H9 (cell line): Measurements from ENCODE around the gene PRELID2. TPM values are rescaled to one million over a fixed set of nuclear protein-coding genes. Genes with fewer than 3 reads are reported as not detected.

Source experiments
- DNase-seq: peaks from one replicate; pipeline ENCODE4 v3.0.0-alpha.2; 2017
- H2AFZ ChIP-seq: one replicate; pipeline ENCODE4 v1.6.1; 2013; ENCODE audit warnings: mild to moderate bottlenecking, low read length, control low read depth, moderate library complexity
- H2AK5ac ChIP-seq: 2 replicates; pipeline ENCODE4 v1.6.1; 2013; ENCODE audit warnings: low read length, control low read depth, mixed read lengths; ENCODE audit not compliant: insufficient read length
- H2BK120ac ChIP-seq: one replicate; pipeline ENCODE4 v1.6.1; 2013; ENCODE audit warnings: low read depth, mild to moderate bottlenecking, low read length, control low read depth, inconsistent platforms; ENCODE audit not compliant: poor library complexity, severe bottlenecking
- H2BK12ac ChIP-seq: 2 replicates; pipeline ENCODE4 v1.6.1; 2013; ENCODE audit warnings: low read length, control low read depth, mixed read lengths, low read depth; ENCODE audit not compliant: insufficient read length
- H2BK15ac ChIP-seq: 2 replicates; pipeline ENCODE4 v1.6.1; 2013; ENCODE audit warnings: low read depth, low read length, control low read depth
- H2BK20ac ChIP-seq: one replicate; pipeline ENCODE4 v1.6.1; 2013; ENCODE audit warnings: low read depth, mild to moderate bottlenecking, low read length, control low read depth, inconsistent platforms; ENCODE audit not compliant: poor library complexity, severe bottlenecking
- H2BK5ac ChIP-seq: 2 replicates; pipeline ENCODE4 v1.6.1; 2013; ENCODE audit warnings: low read length, control low read depth, mixed read lengths; ENCODE audit not compliant: insufficient read length
- H3K14ac ChIP-seq: 2 replicates; pipeline ENCODE4 v1.6.1; 2013; ENCODE audit warnings: low read length, control low read depth; ENCODE audit not compliant: insufficient read depth
- H3K18ac ChIP-seq: 2 replicates; pipeline ENCODE4 v1.6.1; 2013; ENCODE audit warnings: low read depth, mild to moderate bottlenecking, mixed read lengths, low read length, control low read depth; ENCODE audit not compliant: insufficient read length
- H3K23ac ChIP-seq: 2 replicates; pipeline ENCODE4 v1.6.1; 2013; ENCODE audit warnings: low read length, control low read depth, mixed read lengths, low read depth; ENCODE audit not compliant: insufficient read length
- H3K23me2 ChIP-seq: 2 replicates; pipeline ENCODE4 v1.6.1; 2013; ENCODE audit warnings: low read depth, mild to moderate bottlenecking, mixed read lengths, low read length, control low read depth; ENCODE audit not compliant: insufficient read length, poor library complexity, severe bottlenecking
- H3K27ac ChIP-seq: 2 replicates; pipeline ENCODE4 v1.5.1; 2013; ENCODE audit warnings: low read length, control low read depth, mixed read lengths, low read depth; ENCODE audit not compliant: insufficient read length
- H3K27me3 ChIP-seq: 2 replicates; pipeline ENCODE4 v1.6.1; 2013; ENCODE audit warnings: low read length, control low read depth, inconsistent platforms; ENCODE audit not compliant: insufficient read depth
- H3K4ac ChIP-seq: 2 replicates; pipeline ENCODE4 v1.6.1; 2013; ENCODE audit warnings: low read depth, mild to moderate bottlenecking, control low read depth, inconsistent platforms, low read length, moderate library complexity
- H3K4me1 ChIP-seq: 2 replicates; pipeline ENCODE4 v1.6.1; 2013; ENCODE audit warnings: low read length, control low read depth, inconsistent platforms; ENCODE audit not compliant: insufficient read depth
- H3K4me2 ChIP-seq: 2 replicates; pipeline ENCODE4 v1.6.1; 2013; ENCODE audit warnings: low read length, control low read depth, mixed read lengths; ENCODE audit not compliant: insufficient read length, insufficient read depth
- H3K56ac ChIP-seq: 2 replicates; pipeline ENCODE4 v1.6.1; 2013; ENCODE audit warnings: low read depth, mild to moderate bottlenecking, mixed read lengths, low read length, control low read depth; ENCODE audit not compliant: insufficient read length
- H3K79me1 ChIP-seq: 2 replicates; pipeline ENCODE4 v1.6.1; 2013; ENCODE audit warnings: low read depth, mild to moderate bottlenecking, moderate library complexity, low read length, control low read depth, inconsistent platforms; ENCODE audit not compliant: insufficient read depth, poor library complexity, severe bottlenecking
- H3K79me2 ChIP-seq: 2 replicates; pipeline ENCODE4 v1.6.1; 2013; ENCODE audit warnings: low read length, control low read depth, inconsistent platforms; ENCODE audit not compliant: insufficient read depth
- H3K9ac ChIP-seq: 2 replicates; pipeline ENCODE4 v1.6.1; 2013; ENCODE audit warnings: low read length, control low read depth, mixed read lengths; ENCODE audit not compliant: insufficient read length; ENCODE audit errors: extremely low read depth
- H3K9me3 ChIP-seq: one replicate; pipeline ENCODE4 v1.6.1; 2013; ENCODE audit warnings: low read depth, low read length, inconsistent platforms; ENCODE audit not compliant: control insufficient read depth
- H3T11ph ChIP-seq: one replicate; pipeline ENCODE4 v1.6.1; 2013; ENCODE audit warnings: mild to moderate bottlenecking, low read length, control low read depth, inconsistent platforms
- H4K20me1 ChIP-seq: one replicate; pipeline ENCODE4 v1.6.1; 2013; ENCODE audit not compliant: control insufficient read depth, insufficient read length, insufficient read depth
- H4K5ac ChIP-seq: 2 replicates; pipeline ENCODE4 v1.6.1; 2013; ENCODE audit warnings: low read depth, mild to moderate bottlenecking, mixed read lengths, low read length, control low read depth; ENCODE audit not compliant: insufficient read length
- H4K8ac ChIP-seq: replicated peaks from 2 replicates; pipeline ENCODE4 v1.6.1; 2013; ENCODE audit warnings: low read length, control low read depth, mixed read lengths, low read depth; ENCODE audit not compliant: insufficient read length
- H4K91ac ChIP-seq: 2 replicates; pipeline ENCODE4 v1.6.1; 2013; ENCODE audit warnings: low read depth, mild to moderate bottlenecking, moderate library complexity, mixed read lengths, low read length, control low read depth; ENCODE audit not compliant: insufficient read length
- H3K27ac Mint-ChIP-seq, 3 experiments: 2 replicates in 2 of 3; 3 replicates in 1 of 3; pipeline ENCODE4 v1.8.0; 2020 to 2021; ENCODE audit warnings: mixed read lengths in 3 of 3, mild to moderate bottlenecking in 1 of 3, moderate library complexity in 1 of 3
- H3K27me3 Mint-ChIP-seq: 2 replicates; pipeline ENCODE4 v1.8.0; 2021; ENCODE audit warnings: low read depth, mild to moderate bottlenecking, moderate library complexity, mixed read lengths
- H3K36me3 Mint-ChIP-seq, 3 experiments: 2 replicates in 2 of 3; 3 replicates in 1 of 3; pipeline ENCODE4 v1.8.0; 2020 to 2021; ENCODE audit warnings: low read depth in 3 of 3, mixed read lengths in 3 of 3; ENCODE audit not compliant: insufficient read depth in 1 of 3
- H3K4me1 Mint-ChIP-seq, 2 experiments: 2 replicates each; pipeline ENCODE4 v1.8.0; 2020; ENCODE audit warnings: mixed read lengths in 2 of 2
- H3K4me3 Mint-ChIP-seq, 2 experiments: 2 replicates in 1 of 2; 3 replicates in 1 of 2; pipeline ENCODE4 v1.8.0; 2020 to 2021; ENCODE audit warnings: mild to moderate bottlenecking in 2 of 2, mixed read lengths in 2 of 2, moderate library complexity in 1 of 2
- H3K9me3 Mint-ChIP-seq, 2 experiments: 2 replicates in 1 of 2; 3 replicates in 1 of 2; pipeline ENCODE4 v1.8.0; 2020; ENCODE audit warnings: mild to moderate bottlenecking in 2 of 2, mixed read lengths in 2 of 2, moderate library complexity in 1 of 2
- WGBS: extraction: QIAGEN DNeasy Blood & Tissue Kit; methylation state at CpG from one replicate; pipeline ENCODE4 v1.1.7; 2013; ENCODE audit warnings: missing lambda C conversion rate, low lambda C conversion rate, mixed read lengths; ENCODE audit not compliant: insufficient read length; ENCODE audit errors: extremely low coverage; 5-methylcytosine and 5-hydroxymethylcytosine counted together
- total RNA-seq: library from RNA; stranded (reverse); gene quantifications from 2 replicates; pipeline ENCODE4 v1.2.1, GENCODE V29; 2021
- TF ChIP-seq, protein P1 (sequence below): fragments of 200-600 bp; sonication (generic); conservative IDR thresholded peaks from 3 replicates; pipeline ENCODE4 v1.8.0; 2021; ENCODE audit warnings: antibody characterized with exemption, mild to moderate bottlenecking

Gene PRELID2
- total RNA-seq, 1 experiment from 2014 or later: 13.2 TPM

DNA sequence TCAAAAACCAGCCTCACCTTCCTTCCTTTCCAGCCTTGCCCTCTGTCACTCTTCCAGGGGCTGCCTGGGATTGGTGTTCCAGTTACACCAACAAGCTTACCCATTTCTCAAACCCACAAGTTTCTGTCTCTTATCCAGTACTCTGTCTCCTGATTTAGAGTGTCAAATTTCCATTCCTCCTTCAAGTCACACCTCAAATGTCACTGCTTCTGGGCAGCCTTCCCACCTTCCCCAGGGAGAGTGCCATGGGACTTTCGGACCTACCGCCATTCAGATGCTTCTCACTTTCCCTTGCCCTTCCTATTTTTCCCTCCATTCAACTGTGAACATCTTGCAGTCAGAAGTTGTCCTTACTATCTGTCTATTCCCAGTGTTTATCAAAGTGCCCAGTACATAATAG lies 39.6 kb upstream of the PRELID2 start:
- H2BK5ac ChIP-seq: no peak overlapping the region
- H3K23me2 ChIP-seq: no peaks in the 10 kb centered on the region
- no peak overlapping the region for H2BK20ac ChIP-seq
- H3K4me1 Mint-ChIP-seq: no peaks in the 10 kb centered on the region
- no peaks in the 10 kb centered on the region for H3K36me3 Mint-ChIP-seq
- H3K9me3 Mint-ChIP-seq: no peaks in the 10 kb centered on the region; a peak in 2 of 5 replicates
- H3K14ac ChIP-seq: no peak overlapping the region
- H3K4me3 Mint-ChIP-seq: no peak overlapping the region
- no peak overlapping the region for H3K4ac ChIP-seq
- H3K9ac ChIP-seq: no peak overlapping the region
- no peaks in the 10 kb centered on the region for H3K4me1 ChIP-seq
- H4K5ac ChIP-seq: no peak overlapping the region
- H3K23ac ChIP-seq: no peak overlapping the region
- no peak overlapping the region for H2AFZ ChIP-seq
- H3T11ph ChIP-seq: no peak overlapping the region
- no peak overlapping the region for H4K8ac ChIP-seq
- H3K27ac Mint-ChIP-seq: no peak overlapping the region; a peak in 1 of 7 replicates
- H4K20me1 ChIP-seq: no peaks in the 10 kb centered on the region
- no peak overlapping the region for H3K18ac ChIP-seq
- no peak overlapping the region for H2BK120ac ChIP-seq
- H3K27me3 ChIP-seq: no peaks in the 10 kb centered on the region
- H2AK5ac ChIP-seq: no peak overlapping the region
- no peaks in the 10 kb centered on the region for H3K79me1 ChIP-seq
- TF ChIP-seq, protein P1, sequence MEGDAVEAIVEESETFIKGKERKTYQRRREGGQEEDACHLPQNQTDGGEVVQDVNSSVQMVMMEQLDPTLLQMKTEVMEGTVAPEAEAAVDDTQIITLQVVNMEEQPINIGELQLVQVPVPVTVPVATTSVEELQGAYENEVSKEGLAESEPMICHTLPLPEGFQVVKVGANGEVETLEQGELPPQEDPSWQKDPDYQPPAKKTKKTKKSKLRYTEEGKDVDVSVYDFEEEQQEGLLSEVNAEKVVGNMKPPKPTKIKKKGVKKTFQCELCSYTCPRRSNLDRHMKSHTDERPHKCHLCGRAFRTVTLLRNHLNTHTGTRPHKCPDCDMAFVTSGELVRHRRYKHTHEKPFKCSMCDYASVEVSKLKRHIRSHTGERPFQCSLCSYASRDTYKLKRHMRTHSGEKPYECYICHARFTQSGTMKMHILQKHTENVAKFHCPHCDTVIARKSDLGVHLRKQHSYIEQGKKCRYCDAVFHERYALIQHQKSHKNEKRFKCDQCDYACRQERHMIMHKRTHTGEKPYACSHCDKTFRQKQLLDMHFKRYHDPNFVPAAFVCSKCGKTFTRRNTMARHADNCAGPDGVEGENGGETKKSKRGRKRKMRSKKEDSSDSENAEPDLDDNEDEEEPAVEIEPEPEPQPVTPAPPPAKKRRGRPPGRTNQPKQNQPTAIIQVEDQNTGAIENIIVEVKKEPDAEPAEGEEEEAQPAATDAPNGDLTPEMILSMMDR: no peak
- WGBS: no CpG with 5 or more reads among the region's 2 CpGs
- no peak overlapping the region for H4K91ac ChIP-seq
- H2BK15ac ChIP-seq: no peak overlapping the region
- no peak overlapping the region for H3K27ac ChIP-seq
- no peak for DNase-seq
- no peak overlapping the region for H3K4me2 ChIP-seq
- no peaks in the 10 kb centered on the region for H3K79me2 ChIP-seq
- no peaks in the 10 kb centered on the region for H3K9me3 ChIP-seq
- no peak overlapping the region for H3K56ac ChIP-seq
- peaks cover 6% of the 10 kb centered on the region for H3K27me3 Mint-ChIP-seq
- no peak overlapping the region for H2BK12ac ChIP-seq
